NB4 (cell line): ENCODE results near the gene TRAPPC2.

Source experiments
- POLR2A ChIP-seq: IDR thresholded peaks from 2 replicates; pipeline ENCODE4 v1.6.1; 2011; ENCODE audit warnings: mild to moderate bottlenecking; ENCODE audit not compliant: insufficient read length; ENCODE audit errors: extremely low read depth
- TF ChIP-seq, protein P1 (sequence below): IDR thresholded peaks from one replicate; pipeline ENCODE4 v1.5.1; 2012; ENCODE audit warnings: low read depth, low read length
- TF ChIP-seq, protein P2 (sequence below): IDR thresholded peaks from 2 replicates; pipeline ENCODE4 v1.6.1; 2011; ENCODE audit warnings: low read depth, low read length

DNA sequence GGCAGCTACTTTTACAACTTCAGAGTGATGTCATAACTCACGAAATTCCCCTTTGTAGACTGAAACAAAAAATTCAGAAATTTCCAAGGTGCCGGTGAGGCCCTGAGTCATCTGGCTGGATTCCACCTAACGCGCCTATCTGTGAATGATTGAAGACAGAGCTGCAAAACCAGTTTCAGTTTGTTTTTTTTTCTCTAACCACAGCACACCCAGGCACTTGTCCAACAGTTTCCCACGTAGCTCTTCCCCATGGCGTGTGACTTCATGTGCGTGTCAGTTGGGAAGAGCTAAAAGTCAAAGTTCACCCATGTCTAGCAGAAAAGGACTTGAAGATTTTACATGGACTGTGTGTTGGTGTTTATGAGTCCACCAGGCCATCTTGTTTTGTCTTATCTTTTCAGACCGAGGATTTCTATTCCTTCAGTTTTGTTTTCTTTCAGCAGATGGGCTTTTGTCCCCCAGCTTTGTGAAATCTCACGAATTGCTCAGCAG is 65.1 kb downstream of the TRAPPC2 start:
- TF ChIP-seq, protein P1, sequence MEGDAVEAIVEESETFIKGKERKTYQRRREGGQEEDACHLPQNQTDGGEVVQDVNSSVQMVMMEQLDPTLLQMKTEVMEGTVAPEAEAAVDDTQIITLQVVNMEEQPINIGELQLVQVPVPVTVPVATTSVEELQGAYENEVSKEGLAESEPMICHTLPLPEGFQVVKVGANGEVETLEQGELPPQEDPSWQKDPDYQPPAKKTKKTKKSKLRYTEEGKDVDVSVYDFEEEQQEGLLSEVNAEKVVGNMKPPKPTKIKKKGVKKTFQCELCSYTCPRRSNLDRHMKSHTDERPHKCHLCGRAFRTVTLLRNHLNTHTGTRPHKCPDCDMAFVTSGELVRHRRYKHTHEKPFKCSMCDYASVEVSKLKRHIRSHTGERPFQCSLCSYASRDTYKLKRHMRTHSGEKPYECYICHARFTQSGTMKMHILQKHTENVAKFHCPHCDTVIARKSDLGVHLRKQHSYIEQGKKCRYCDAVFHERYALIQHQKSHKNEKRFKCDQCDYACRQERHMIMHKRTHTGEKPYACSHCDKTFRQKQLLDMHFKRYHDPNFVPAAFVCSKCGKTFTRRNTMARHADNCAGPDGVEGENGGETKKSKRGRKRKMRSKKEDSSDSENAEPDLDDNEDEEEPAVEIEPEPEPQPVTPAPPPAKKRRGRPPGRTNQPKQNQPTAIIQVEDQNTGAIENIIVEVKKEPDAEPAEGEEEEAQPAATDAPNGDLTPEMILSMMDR, result no peak
- TF ChIP-seq POLR2A, result no peak
- TF ChIP-seq, protein P2, sequence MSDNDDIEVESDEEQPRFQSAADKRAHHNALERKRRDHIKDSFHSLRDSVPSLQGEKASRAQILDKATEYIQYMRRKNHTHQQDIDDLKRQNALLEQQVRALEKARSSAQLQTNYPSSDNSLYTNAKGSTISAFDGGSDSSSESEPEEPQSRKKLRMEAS, result no peak
